Thymus (tissue), 11 donors: ENCODE measurements around the gene QPCTL. TPM values are rescaled to one million over a fixed set of nuclear protein-coding genes. Genes with fewer than 3 reads are reported as not detected.
"Not testable (repeated sequence)": the region's sequence is repeated elsewhere in the genome, so short reads cannot be mapped to it uniquely, and the experiment has no call there.

Source experiments
- DNase-seq, 9 donors: peaks; one replicate each; pipeline ENCODE4 v3.0.0-alpha.2; 2013; ENCODE audit warnings: low spot score in 9 of 9, low read depth in 6 of 9, missing footprints in 1 of 9
- H3K27ac ChIP-seq, 2 donors: one replicate each; pipeline ENCODE4 v1.5.1; 2013; ENCODE audit warnings: control low read depth in 1 of 2, low read depth in 1 of 2, low read length in 1 of 2, mild to moderate bottlenecking in 1 of 2, moderate library complexity in 1 of 2
- H3K27me3 ChIP-seq, 2 donors: one replicate each; pipeline ENCODE4 v1.5.1; 2013; ENCODE audit warnings: low read length in 1 of 2; ENCODE audit not compliant: control insufficient read depth in 2 of 2, insufficient read depth in 1 of 2
- H3K36me3 ChIP-seq, 2 donors: one replicate each; pipeline ENCODE4 v1.5.1; 2013; ENCODE audit warnings: low read length in 1 of 2, mild to moderate bottlenecking in 1 of 2, moderate library complexity in 1 of 2; ENCODE audit not compliant: control insufficient read depth in 2 of 2, insufficient read depth in 2 of 2
- H3K4me1 ChIP-seq, 2 donors: one replicate each; pipeline ENCODE4 v1.5.1; 2013; ENCODE audit warnings: low read length in 2 of 2; ENCODE audit not compliant: control insufficient read depth in 2 of 2, insufficient read depth in 2 of 2
- H3K4me3 ChIP-seq, 2 donors: one replicate each; pipeline ENCODE4 v1.5.1; 2013; ENCODE audit warnings: low read length in 2 of 2, control low read depth in 1 of 2, mild to moderate bottlenecking in 1 of 2
- H3K9me3 ChIP-seq, 2 donors: one replicate each; pipeline ENCODE4 v1.5.1; 2013; ENCODE audit warnings: low read length in 1 of 2, mild to moderate bottlenecking in 1 of 2; ENCODE audit not compliant: control insufficient read depth in 2 of 2, insufficient read depth in 1 of 2
- WGBS: extraction: QIAGEN DNeasy Blood & Tissue Kit; methylation state at CpG from one replicate; pipeline ENCODE4 v1.1.7; 2013; 5-methylcytosine and 5-hydroxymethylcytosine counted together
- polyA plus RNA-seq: library from polyadenylated mRNA; stranded (reverse); fragments of 200-250 nt; gene quantifications from one replicate; pipeline ENCODE4 v1.2.3, GENCODE V29; 2013
- total RNA-seq: library from RNA; stranded (reverse); fragments of 120-200 nt; gene quantifications from one replicate; pipeline ENCODE4 v1.2.4, GENCODE V29; 2013
- donor health status: healthy.

Gene QPCTL
- total and polyA plus RNA-seq, 2 donors = 3.1 to 8.2 TPM

- Histone ChIP-seq H3K4me3 (no peak overlapping the region), H3K36me3 (no peaks in the 10 kb centered on the region), H3K27me3 (peaks cover 0 to 16% of the 10 kb centered on the region in 2 donors), H3K4me1 (no peaks in the 10 kb centered on the region), H3K27ac (no peak overlapping the region), H3K9me3 (no peaks in the 10 kb centered on the region)
- DNase-seq = no peak
- 96% methylated on average over 5 of the region's 5 CpGs for WGBS
These were observed 55.0 kb downstream of the QPCTL start for GRCh38 chr19:45747513-45747912.

- not testable (repeated sequence) for H3K4me1 ChIP-seq, H3K27me3 ChIP-seq, H3K36me3 ChIP-seq, H3K4me3 ChIP-seq, H3K9me3 ChIP-seq, DNase-seq, H3K27ac ChIP-seq
- 95% methylated on average over 10 of the region's 10 CpGs for WGBS
These were observed 59.0 kb downstream of the QPCTL start for GRCh38 chr19:45751483-45751882.

GRCh38 chr19:45752639-45753038 lies 60.2 kb downstream of the QPCTL start:
- Histone ChIP-seq H3K9me3 (no peaks in the 10 kb centered on the region), H3K4me3 (no peak overlapping the region), H3K27me3 (peaks cover 0 to 15% of the 10 kb centered on the region in 2 donors), H3K27ac (no peak overlapping the region), H3K36me3 (no peaks in the 10 kb centered on the region), H3K4me1 (no peaks in the 10 kb centered on the region)
- DNase-seq = no peak
- WGBS = 97% methylated on average over 12 of the region's 12 CpGs

GRCh38 chr19:45753548-45753947 lies 61.1 kb downstream of the QPCTL start:
- Histone ChIP-seq H3K4me1 (no peaks in the 10 kb centered on the region), H3K4me3 (no peak overlapping the region), H3K27me3 (peaks cover 0 to 15% of the 10 kb centered on the region in 2 donors), H3K9me3 (no peaks in the 10 kb centered on the region), H3K27ac (no peak overlapping the region), H3K36me3 (no peaks in the 10 kb centered on the region)
- 83% methylated on average over 6 of the region's 6 CpGs for WGBS
- DNase-seq = no peak

Other genes starting within 250 kb of the QPCTL start
- gene FOSB, start 224.7 kb upstream of the QPCTL start, total RNA-seq = 6.1 TPM
- 7.1 TPM for gene FOSB, start 224.7 kb upstream of the QPCTL start, polyA plus RNA-seq
- 1.6 TPM for gene RTN2, start 195.6 kb upstream of the QPCTL start, total RNA-seq
- 5.0 TPM for gene RTN2, start 195.6 kb upstream of the QPCTL start, polyA plus RNA-seq
- gene PPM1N, start 194.2 kb upstream of the QPCTL start, total RNA-seq = 4.8 TPM
- gene PPM1N, start 194.2 kb upstream of the QPCTL start, polyA plus RNA-seq = 4.0 TPM
- gene VASP, start 185.2 kb upstream of the QPCTL start, total RNA-seq = 61.2 TPM
- gene VASP, start 185.2 kb upstream of the QPCTL start, polyA plus RNA-seq = 138 TPM
- gene OPA3, start 107.9 kb upstream of the QPCTL start, total RNA-seq = 3.4 TPM
- gene OPA3, start 107.9 kb upstream of the QPCTL start, polyA plus RNA-seq = 7.4 TPM
- gene GPR4, start 90.5 kb upstream of the QPCTL start, total RNA-seq = 0.09 TPM
- gene GPR4, start 90.5 kb upstream of the QPCTL start, polyA plus RNA-seq = 1.3 TPM
- 19.3 TPM for gene EML2, start 53.3 kb upstream of the QPCTL start, total RNA-seq
- gene EML2, start 53.3 kb upstream of the QPCTL start, polyA plus RNA-seq = 55.2 TPM
- 0.14 TPM for gene GIPR, start 24.4 kb upstream of the QPCTL start, total RNA-seq
- gene GIPR, start 24.4 kb upstream of the QPCTL start, polyA plus RNA-seq = 1.6 TPM
- gene SNRPD2, start 713 bp upstream of the QPCTL start, total RNA-seq = 711 TPM
- gene SNRPD2, start 713 bp upstream of the QPCTL start, polyA plus RNA-seq = 395 TPM
- 6.8 TPM for gene FBXO46, start 38.2 kb downstream of the QPCTL start, total RNA-seq
- 18.8 TPM for gene FBXO46, start 38.2 kb downstream of the QPCTL start, polyA plus RNA-seq
- gene MEIOSIN, start 40.8 kb downstream of the QPCTL start, total RNA-seq = not detected
- gene MEIOSIN, start 40.8 kb downstream of the QPCTL start, polyA plus RNA-seq = 0.02 TPM
- gene SIX5, start 76.6 kb downstream of the QPCTL start, total RNA-seq = 1.7 TPM
- gene SIX5, start 76.6 kb downstream of the QPCTL start, polyA plus RNA-seq = 7.0 TPM
- 3.9 TPM for gene DMPK, start 89.8 kb downstream of the QPCTL start, total RNA-seq
- gene DMPK, start 89.8 kb downstream of the QPCTL start, polyA plus RNA-seq = 59.4 TPM
- gene DMWD, start 100.2 kb downstream of the QPCTL start, total RNA-seq = 12.4 TPM
- gene DMWD, start 100.2 kb downstream of the QPCTL start, polyA plus RNA-seq = 18.1 TPM
- not detected for gene RSPH6A, start 122.6 kb downstream of the QPCTL start, total RNA-seq
- gene RSPH6A, start 122.6 kb downstream of the QPCTL start, polyA plus RNA-seq = 0.14 TPM
- 24.5 TPM for gene SYMPK, start 170.5 kb downstream of the QPCTL start, total RNA-seq
- gene SYMPK, start 170.5 kb downstream of the QPCTL start, polyA plus RNA-seq = 151 TPM
- 0.05 TPM for gene FOXA3, start 171.7 kb downstream of the QPCTL start, total RNA-seq
- 0.23 TPM for gene FOXA3, start 171.7 kb downstream of the QPCTL start, polyA plus RNA-seq
- 19.3 TPM for gene IRF2BP1, start 193.5 kb downstream of the QPCTL start, total RNA-seq
- 12.3 TPM for gene IRF2BP1, start 193.5 kb downstream of the QPCTL start, polyA plus RNA-seq
- gene MYPOP, start 209.9 kb downstream of the QPCTL start, total RNA-seq = 1.8 TPM
- 9.1 TPM for gene MYPOP, start 209.9 kb downstream of the QPCTL start, polyA plus RNA-seq
- not detected for gene NANOS2, start 222.1 kb downstream of the QPCTL start, total RNA-seq
- 0.07 TPM for gene NANOS2, start 222.1 kb downstream of the QPCTL start, polyA plus RNA-seq